Measurements from ENCODE around the gene MYO7B.

MYO7B gene

GRCh38 chr2:127680706-127681287 lies 145.3 kb downstream of the MYO7B start:
- TF ChIP-seq PPARA (CRISPR knock-in tag; IDR thresholded peaks at IDR 0.05; ENCODE audit: borderline replicate concordance) (no peak), SNAI2 (CRISPR knock-in tag; IDR thresholded peaks at IDR 0.05) (no peak), ZFP3 (CRISPR knock-in tag; IDR thresholded peaks at IDR 0.05) (no peak), ZFP30 (CRISPR knock-in tag; IDR thresholded peaks at IDR 0.05) (no peak), CSRNP3 (CRISPR knock-in tag; IDR thresholded peaks at IDR 0.05) (no peak), ZNF70 (CRISPR knock-in tag; IDR thresholded peaks at IDR 0.05) (no peak), CREB5 (CRISPR knock-in tag; IDR thresholded peaks at IDR 0.05; ENCODE audit: low read depth) (no peak), ZC3H10 (CRISPR knock-in tag; IDR thresholded peaks at IDR 0.05) (no peak), ISL1 (CRISPR knock-in tag; IDR thresholded peaks at IDR 0.05) (no peak), RARB (CRISPR knock-in tag; IDR thresholded peaks at IDR 0.05) (no peak), PATZ1 (CRISPR knock-in tag; IDR thresholded peaks at IDR 0.05; ENCODE audit: borderline replicate concordance) (no peak), BACH2 (CRISPR knock-in tag; IDR thresholded peaks at IDR 0.05; ENCODE audit: borderline replicate concordance) (no peak), ZNF8 (CRISPR knock-in tag; IDR thresholded peaks at IDR 0.05) (no peak), TSHZ2 (CRISPR knock-in tag; IDR thresholded peaks at IDR 0.05) (no peak), CSDC2 (CRISPR knock-in tag; IDR thresholded peaks at IDR 0.05) (no peak), ZNF565 (CRISPR knock-in tag; conservative IDR thresholded peaks at IDR 0.05; ENCODE audit: low read depth) (no peak)
- TF ChIP-seq, protein P1, sequence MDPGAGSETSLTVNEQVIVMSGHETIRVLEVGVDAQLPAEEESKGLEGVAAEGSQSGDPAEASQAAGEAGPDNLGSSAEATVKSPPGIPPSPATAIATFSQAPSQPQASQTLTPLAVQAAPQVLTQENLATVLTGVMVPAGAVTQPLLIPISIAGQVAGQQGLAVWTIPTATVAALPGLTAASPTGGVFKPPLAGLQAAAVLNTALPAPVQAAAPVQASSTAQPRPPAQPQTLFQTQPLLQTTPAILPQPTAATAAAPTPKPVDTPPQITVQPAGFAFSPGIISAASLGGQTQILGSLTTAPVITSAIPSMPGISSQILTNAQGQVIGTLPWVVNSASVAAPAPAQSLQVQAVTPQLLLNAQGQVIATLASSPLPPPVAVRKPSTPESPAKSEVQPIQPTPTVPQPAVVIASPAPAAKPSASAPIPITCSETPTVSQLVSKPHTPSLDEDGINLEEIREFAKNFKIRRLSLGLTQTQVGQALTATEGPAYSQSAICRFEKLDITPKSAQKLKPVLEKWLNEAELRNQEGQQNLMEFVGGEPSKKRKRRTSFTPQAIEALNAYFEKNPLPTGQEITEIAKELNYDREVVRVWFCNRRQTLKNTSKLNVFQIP (CRISPR knock-in tag; IDR thresholded peaks at IDR 0.05; ENCODE audit: borderline replicate concordance, low read depth) = no peak
- ATAC-seq = no peak

GRCh38 chr2:127681288-127681804 lies 145.9 kb downstream of the MYO7B start:
- no peak for ATAC-seq
- TF ChIP-seq GLIS3 (CRISPR knock-in tag; IDR thresholded peaks at IDR 0.05) = no peak
- no peak for TF ChIP-seq ARNTL (CRISPR knock-in tag; IDR thresholded peaks at IDR 0.05; ENCODE audit: borderline replicate concordance, low read depth)
- no peak for TF ChIP-seq ISL1 (CRISPR knock-in tag; IDR thresholded peaks at IDR 0.05)
- no peak for TF ChIP-seq RARB (CRISPR knock-in tag; IDR thresholded peaks at IDR 0.05)
- no peak for TF ChIP-seq CREB5 (CRISPR knock-in tag; IDR thresholded peaks at IDR 0.05; ENCODE audit: low read depth)
- TF ChIP-seq BACH2 (CRISPR knock-in tag; IDR thresholded peaks at IDR 0.05; ENCODE audit: borderline replicate concordance) = no peak
- no peak for TF ChIP-seq ZFP30 (CRISPR knock-in tag; IDR thresholded peaks at IDR 0.05)
- no peak for TF ChIP-seq ZC3H10 (CRISPR knock-in tag; IDR thresholded peaks at IDR 0.05)
- no peak for TF ChIP-seq PATZ1 (CRISPR knock-in tag; IDR thresholded peaks at IDR 0.05; ENCODE audit: borderline replicate concordance)
- no peak for TF ChIP-seq CSDC2 (CRISPR knock-in tag; IDR thresholded peaks at IDR 0.05)

All from SK-N-SH treated with all-trans-retinoic acid at 6 μM for 48 hours (cell line).